K562 (cell line): ENCODE results near the gene DLX2. TPM values are rescaled to one million over a fixed set of nuclear protein-coding genes. Genes with fewer than 3 reads are reported as not detected.

Source experiments
- ATF1 ChIP-seq, 2 experiments: fragments of 450-650 bp in 1 of 2; IDR thresholded peaks; 2 replicates each; pipeline ENCODE4 v1.6.1; 2016; ENCODE audit warnings: missing compliant biosample characterization in 1 of 2, missing genetic modification characterization in 1 of 2
- CEBPG ChIP-seq, 3 experiments: fragments of 200-800 bp in 1 of 3; sonication (Bioruptor generic) in 1 of 3; sonication (generic) in 1 of 3; formaldehyde crosslinking in 1 of 3; IDR thresholded peaks in 2 of 3; conservative IDR thresholded peaks in 1 of 3; 2 replicates each; pipeline versions ENCODE4 v1.6.1 to v1.8.0; 2016 to 2022; ENCODE audit warnings: missing compliant biosample characterization in 2 of 3, missing genetic modification characterization in 2 of 3, mild to moderate bottlenecking in 1 of 3, missing genetic modification reagents in 1 of 3
- CREM ChIP-seq: IDR thresholded peaks from 2 replicates; pipeline ENCODE4 v1.6.1; 2014; ENCODE audit warnings: antibody characterized with exemption, low read depth
- DMBX1 ChIP-seq: fragments of 250-450 bp; sonication (Bioruptor Pico); IDR thresholded peaks from 2 replicates; pipeline ENCODE4 v1.8.0; 2022; ENCODE audit warnings: inconsistent platforms, mild to moderate bottlenecking, moderate library complexity, borderline replicate concordance
- ELF1 ChIP-seq: fragments of 200-800 bp; sonication (Bioruptor generic); IDR thresholded peaks from 2 replicates; pipeline ENCODE4 v1.6.1; 2016; ENCODE audit warnings: missing genetic modification characterization, missing compliant biosample characterization
- FOXJ3 ChIP-seq: sonication (generic); formaldehyde crosslinking; IDR thresholded peaks from 2 replicates; pipeline ENCODE4 v1.4.0; 2020; ENCODE audit warnings: mild to moderate bottlenecking, missing genetic modification reagents
- HOXB6 ChIP-seq: fragments of 250-450 bp; sonication (Bioruptor Pico); IDR thresholded peaks from 2 replicates; pipeline ENCODE4 v1.5.1; 2022; ENCODE audit warnings: mild to moderate bottlenecking, borderline replicate concordance
- KAT7 ChIP-seq: sonication (generic); formaldehyde crosslinking; IDR thresholded peaks from 2 replicates; pipeline ENCODE4 v1.8.0; 2022; ENCODE audit warnings: missing genetic modification reagents, mild to moderate bottlenecking, borderline replicate concordance
- PTBP1 ChIP-seq: fragments of 200-400 bp; formaldehyde crosslinking; IDR thresholded peaks from 2 replicates; pipeline ENCODE4 v1.6.1; 2017; ENCODE audit warnings: low read depth, low read length
- RBBP5 ChIP-seq: fragments of 200-600 bp; sonication (generic); IDR thresholded peaks from 2 replicates; pipeline ENCODE4 v1.6.1; 2012; ENCODE audit warnings: borderline replicate concordance, mild to moderate bottlenecking, low read length, control low read depth, inconsistent platforms; ENCODE audit not compliant: insufficient read depth, poor library complexity, severe bottlenecking
- RCOR1 ChIP-seq, 2 experiments: IDR thresholded peaks; 2 replicates each; pipeline ENCODE4 v1.6.1; 2012; ENCODE audit warnings: low read depth in 2 of 2, low read length in 2 of 2, borderline replicate concordance in 1 of 2, improper control_type of control experiment in 1 of 2
- SREBF2 ChIP-seq: sonication (generic); formaldehyde crosslinking; IDR thresholded peaks from 2 replicates; pipeline ENCODE4 v1.4.0; 2020; ENCODE audit warnings: mild to moderate bottlenecking, missing genetic modification reagents
- XRCC3 ChIP-seq: fragments of 450-650 bp; IDR thresholded peaks from 2 replicates; pipeline ENCODE4 v1.6.1; 2017; ENCODE audit warnings: mild to moderate bottlenecking, moderate library complexity
- ZNF175 ChIP-seq: fragments of 200-800 bp; sonication (Bioruptor generic); IDR thresholded peaks from 2 replicates; pipeline ENCODE4 v1.6.1; 2016; ENCODE audit warnings: low read depth, mild to moderate bottlenecking, missing genetic modification characterization, missing compliant biosample characterization
- ZNF41 ChIP-seq: fragments of 250-450 bp; sonication (Bioruptor Pico); conservative IDR thresholded peaks from 2 replicates; pipeline ENCODE4 v1.4.0; 2020; ENCODE audit warnings: mild to moderate bottlenecking
- polyA plus RNA-seq, 8 experiments: library from polyadenylated mRNA; depleted of rRNA in 4 of 8; stranded (reverse) in 5 of 8; unstranded in 3 of 8; fragments of >200 nt; fragmentation: Nextera tagmentation in 2 of 8; fragmentation: Illumina TruSeq in 1 of 8; extraction: Ambion mirVana in 2 of 8; extraction: Trizol in 1 of 8; gene quantifications; 2 replicates each; pipeline versions ENCODE4 v1.2.1 to v1.2.3, GENCODE V29; 2011 to 2014; ENCODE audit warnings: inconsistent platforms in 1 of 8, missing spikeins in 1 of 8
- total RNA-seq, 7 experiments: library from RNA; depleted of rRNA in 6 of 7; stranded (reverse); fragments of >200 nt in 6 of 7; fragmentation: Illumina TruSeq in 2 of 7; extraction: Trizol in 2 of 7; gene quantifications; 2 replicates each; pipeline versions ENCODE4 v1.2.1 to v1.2.3, GENCODE V29; 2011 to 2021; ENCODE audit warnings: low replicate concordance in 1 of 7
- TF ChIP-seq, protein P1 (sequence below): sonication (generic); formaldehyde crosslinking; IDR thresholded peaks from 2 replicates; pipeline ENCODE4 v1.8.0; 2022; ENCODE audit warnings: mild to moderate bottlenecking, low read depth, missing genetic modification reagents
- TF ChIP-seq, protein P2 (sequence below): fragments of 450-650 bp; formaldehyde crosslinking; IDR thresholded peaks from 2 replicates; pipeline ENCODE4 v1.4.0; 2022; ENCODE audit warnings: mild to moderate bottlenecking, moderate library complexity
- TF ChIP-seq, protein P3 (sequence below): sonication (generic); formaldehyde crosslinking; IDR thresholded peaks from 2 replicates; pipeline ENCODE4 v1.8.0; 2023; ENCODE audit warnings: missing genetic modification reagents, mild to moderate bottlenecking, borderline replicate concordance
- TF ChIP-seq, protein P4 (sequence below): fragments of 450-650 bp; formaldehyde crosslinking; IDR thresholded peaks from 2 replicates; pipeline ENCODE4 v1.4.0; 2022; ENCODE audit warnings: missing genetic modification characterization

Gene DLX2
- total and polyA plus RNA-seq, 9 of the 15 experiments (the other 6 are each of a cell fraction or from before 2014, with no cell fraction given), result 0.14 to 4.3 (median 0.86) TPM

DNA sequence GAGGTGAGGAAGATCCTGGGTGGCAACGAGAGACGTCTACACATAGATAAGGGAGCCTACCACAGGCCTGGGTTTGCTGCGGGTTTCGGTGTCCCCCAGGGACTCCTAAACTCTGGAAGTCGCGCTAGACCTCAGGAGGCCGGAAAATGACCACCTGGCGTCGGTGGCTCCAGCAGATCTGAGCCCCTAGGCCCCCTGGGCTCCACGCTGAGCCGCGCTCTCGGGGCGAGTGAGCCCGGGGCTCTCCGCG is 18.4 kb downstream of the DLX2 start (continued):
- TF ChIP-seq HOXB6 (CRISPR knock-in tag) (no peak), KAT7 (CRISPR knock-in tag) (no peak), RCOR1 (IDR thresholded peaks at IDR 0.05; ENCODE audit: borderline replicate concordance in 1 of 2, low read depth in 2 of 2, low read length in 2 of 2) (0 out of 4 replicates have a peak, but pooled peaks of 1 of the 2 experiments have one; percentile 2), PTBP1 (0 out of 2 replicates have a peak, but pooled peaks have one; percentile 51), ZNF41 (CRISPR knock-in tag) (no peak; the same call in 1 of the 2 replicates), ELF1 (tag) (no peak), CREM (peak; percentile 54; the same call in 1 of the 2 replicates), DMBX1 (CRISPR knock-in tag) (peak; percentile 38; the same call in 1 of the 2 replicates), CEBPG (CRISPR knock-in tag; IDR thresholded peaks at IDR 0.05) (no peak), CEBPG (tag; conservative IDR thresholded peaks at IDR 0.05 in 1 of 2, IDR thresholded peaks at IDR 0.05 in 1 of 2) (no peak), FOXJ3 (CRISPR knock-in tag) (no peak), XRCC3 (no peak), ZNF175 (CRISPR knock-in tag) (peak; percentile 86; the same call in 1 of the 2 replicates), SREBF2 (CRISPR knock-in tag) (peak; percentile 23; the same call in 1 of the 2 replicates), ATF1 (CRISPR knock-in tag; IDR thresholded peaks at IDR 0.05) (no peak), ATF1 (tag; IDR thresholded peaks at IDR 0.05) (peak; percentile 74), RBBP5 (no peak)
- TF ChIP-seq, protein P1, sequence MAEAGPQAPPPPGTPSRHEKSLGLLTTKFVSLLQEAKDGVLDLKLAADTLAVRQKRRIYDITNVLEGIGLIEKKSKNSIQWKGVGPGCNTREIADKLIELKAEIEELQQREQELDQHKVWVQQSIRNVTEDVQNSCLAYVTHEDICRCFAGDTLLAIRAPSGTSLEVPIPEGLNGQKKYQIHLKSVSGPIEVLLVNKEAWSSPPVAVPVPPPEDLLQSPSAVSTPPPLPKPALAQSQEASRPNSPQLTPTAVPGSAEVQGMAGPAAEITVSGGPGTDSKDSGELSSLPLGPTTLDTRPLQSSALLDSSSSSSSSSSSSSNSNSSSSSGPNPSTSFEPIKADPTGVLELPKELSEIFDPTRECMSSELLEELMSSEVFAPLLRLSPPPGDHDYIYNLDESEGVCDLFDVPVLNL (CRISPR knock-in tag), result no peak
- TF ChIP-seq, protein P2, sequence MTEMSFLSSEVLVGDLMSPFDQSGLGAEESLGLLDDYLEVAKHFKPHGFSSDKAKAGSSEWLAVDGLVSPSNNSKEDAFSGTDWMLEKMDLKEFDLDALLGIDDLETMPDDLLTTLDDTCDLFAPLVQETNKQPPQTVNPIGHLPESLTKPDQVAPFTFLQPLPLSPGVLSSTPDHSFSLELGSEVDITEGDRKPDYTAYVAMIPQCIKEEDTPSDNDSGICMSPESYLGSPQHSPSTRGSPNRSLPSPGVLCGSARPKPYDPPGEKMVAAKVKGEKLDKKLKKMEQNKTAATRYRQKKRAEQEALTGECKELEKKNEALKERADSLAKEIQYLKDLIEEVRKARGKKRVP (CRISPR knock-in tag), result 0 out of 2 replicates have a peak, but pooled peaks have one; percentile 8
- TF ChIP-seq, protein P3, sequence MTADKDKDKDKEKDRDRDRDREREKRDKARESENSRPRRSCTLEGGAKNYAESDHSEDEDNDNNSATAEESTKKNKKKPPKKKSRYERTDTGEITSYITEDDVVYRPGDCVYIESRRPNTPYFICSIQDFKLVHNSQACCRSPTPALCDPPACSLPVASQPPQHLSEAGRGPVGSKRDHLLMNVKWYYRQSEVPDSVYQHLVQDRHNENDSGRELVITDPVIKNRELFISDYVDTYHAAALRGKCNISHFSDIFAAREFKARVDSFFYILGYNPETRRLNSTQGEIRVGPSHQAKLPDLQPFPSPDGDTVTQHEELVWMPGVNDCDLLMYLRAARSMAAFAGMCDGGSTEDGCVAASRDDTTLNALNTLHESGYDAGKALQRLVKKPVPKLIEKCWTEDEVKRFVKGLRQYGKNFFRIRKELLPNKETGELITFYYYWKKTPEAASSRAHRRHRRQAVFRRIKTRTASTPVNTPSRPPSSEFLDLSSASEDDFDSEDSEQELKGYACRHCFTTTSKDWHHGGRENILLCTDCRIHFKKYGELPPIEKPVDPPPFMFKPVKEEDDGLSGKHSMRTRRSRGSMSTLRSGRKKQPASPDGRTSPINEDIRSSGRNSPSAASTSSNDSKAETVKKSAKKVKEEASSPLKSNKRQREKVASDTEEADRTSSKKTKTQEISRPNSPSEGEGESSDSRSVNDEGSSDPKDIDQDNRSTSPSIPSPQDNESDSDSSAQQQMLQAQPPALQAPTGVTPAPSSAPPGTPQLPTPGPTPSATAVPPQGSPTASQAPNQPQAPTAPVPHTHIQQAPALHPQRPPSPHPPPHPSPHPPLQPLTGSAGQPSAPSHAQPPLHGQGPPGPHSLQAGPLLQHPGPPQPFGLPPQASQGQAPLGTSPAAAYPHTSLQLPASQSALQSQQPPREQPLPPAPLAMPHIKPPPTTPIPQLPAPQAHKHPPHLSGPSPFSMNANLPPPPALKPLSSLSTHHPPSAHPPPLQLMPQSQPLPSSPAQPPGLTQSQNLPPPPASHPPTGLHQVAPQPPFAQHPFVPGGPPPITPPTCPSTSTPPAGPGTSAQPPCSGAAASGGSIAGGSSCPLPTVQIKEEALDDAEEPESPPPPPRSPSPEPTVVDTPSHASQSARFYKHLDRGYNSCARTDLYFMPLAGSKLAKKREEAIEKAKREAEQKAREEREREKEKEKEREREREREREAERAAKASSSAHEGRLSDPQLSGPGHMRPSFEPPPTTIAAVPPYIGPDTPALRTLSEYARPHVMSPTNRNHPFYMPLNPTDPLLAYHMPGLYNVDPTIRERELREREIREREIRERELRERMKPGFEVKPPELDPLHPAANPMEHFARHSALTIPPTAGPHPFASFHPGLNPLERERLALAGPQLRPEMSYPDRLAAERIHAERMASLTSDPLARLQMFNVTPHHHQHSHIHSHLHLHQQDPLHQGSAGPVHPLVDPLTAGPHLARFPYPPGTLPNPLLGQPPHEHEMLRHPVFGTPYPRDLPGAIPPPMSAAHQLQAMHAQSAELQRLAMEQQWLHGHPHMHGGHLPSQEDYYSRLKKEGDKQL, result no peak
- TF ChIP-seq, protein P4, sequence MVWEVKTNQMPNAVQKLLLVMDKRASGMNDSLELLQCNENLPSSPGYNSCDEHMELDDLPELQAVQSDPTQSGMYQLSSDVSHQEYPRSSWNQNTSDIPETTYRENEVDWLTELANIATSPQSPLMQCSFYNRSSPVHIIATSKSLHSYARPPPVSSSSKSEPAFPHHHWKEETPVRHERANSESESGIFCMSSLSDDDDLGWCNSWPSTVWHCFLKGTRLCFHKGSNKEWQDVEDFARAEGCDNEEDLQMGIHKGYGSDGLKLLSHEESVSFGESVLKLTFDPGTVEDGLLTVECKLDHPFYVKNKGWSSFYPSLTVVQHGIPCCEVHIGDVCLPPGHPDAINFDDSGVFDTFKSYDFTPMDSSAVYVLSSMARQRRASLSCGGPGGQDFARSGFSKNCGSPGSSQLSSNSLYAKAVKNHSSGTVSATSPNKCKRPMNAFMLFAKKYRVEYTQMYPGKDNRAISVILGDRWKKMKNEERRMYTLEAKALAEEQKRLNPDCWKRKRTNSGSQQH, result 0 out of 2 replicates have a peak, but pooled peaks have one; percentile 32
